HEK293 (cell line): ENCODE data around the gene CST7.

Source experiments
- CTCF ChIP-seq: fragments of 450-650 bp; formaldehyde crosslinking; IDR thresholded peaks from 2 replicates; pipeline ENCODE4 v1.5.1; 2016; ENCODE audit warnings: missing biosample characterization, missing genetic modification characterization
- PBX3 ChIP-seq: sonication (generic); formaldehyde crosslinking; IDR thresholded peaks from 2 replicates; pipeline ENCODE4 v1.8.1; 2022; ENCODE audit warnings: mild to moderate bottlenecking, moderate library complexity, missing genetic modification reagents
- SP2 ChIP-seq: fragments of 450-650 bp; formaldehyde crosslinking; IDR thresholded peaks from 2 replicates; pipeline ENCODE4 v1.5.1; 2016; ENCODE audit warnings: missing biosample characterization, missing genetic modification characterization
- TCF7L2 ChIP-seq: IDR thresholded peaks from 2 replicates; pipeline ENCODE4 v1.6.1; 2011; ENCODE audit warnings: low read depth, mild to moderate bottlenecking, inconsistent platforms, low read length, moderate library complexity, borderline replicate concordance
- YY1 ChIP-seq: fragments of 450-650 bp; formaldehyde crosslinking; IDR thresholded peaks from 2 replicates; pipeline ENCODE4 v1.5.1; 2018; ENCODE audit warnings: missing biosample characterization, missing genetic modification characterization
- ZNF155 ChIP-seq: fragments of 450-650 bp; formaldehyde crosslinking; IDR thresholded peaks from 2 replicates; pipeline ENCODE4 v1.5.1; 2016; ENCODE audit warnings: missing biosample characterization, missing genetic modification characterization
- ZNF184 ChIP-seq: fragments of 450-650 bp; IDR thresholded peaks from 2 replicates; pipeline ENCODE4 v1.5.1; 2018; ENCODE audit warnings: missing biosample characterization, mild to moderate bottlenecking, missing genetic modification characterization
- ZNF23 ChIP-seq: fragments of 450-650 bp; formaldehyde crosslinking; IDR thresholded peaks from 2 replicates; pipeline ENCODE4 v1.5.1; 2016; ENCODE audit warnings: missing biosample characterization, missing genetic modification characterization, borderline replicate concordance
- ZNF404 ChIP-seq: fragments of 450-650 bp; formaldehyde crosslinking; IDR thresholded peaks from 2 replicates; pipeline ENCODE4 v1.5.1; 2017; ENCODE audit warnings: missing biosample characterization, missing genetic modification characterization
- ZNF549 ChIP-seq: fragments of 450-650 bp; IDR thresholded peaks from 2 replicates; pipeline ENCODE4 v1.5.1; 2018; ENCODE audit warnings: missing biosample characterization, missing genetic modification characterization, mild to moderate bottlenecking, inconsistent platforms, moderate library complexity
- ZNF660 ChIP-seq: fragments of 450-650 bp; IDR thresholded peaks from 2 replicates; pipeline ENCODE4 v1.5.1; 2018; ENCODE audit warnings: missing biosample characterization, mild to moderate bottlenecking, missing genetic modification characterization
- TF ChIP-seq, protein P1 (sequence below): fragments of 450-650 bp; formaldehyde crosslinking; IDR thresholded peaks from 2 replicates; pipeline ENCODE4 v1.5.1; 2016; ENCODE audit warnings: missing biosample characterization, missing genetic modification characterization
- TF ChIP-seq, protein P2 (sequence below): fragments of 450-650 bp; formaldehyde crosslinking; IDR thresholded peaks from 2 replicates; pipeline ENCODE4 v1.5.1; 2016; ENCODE audit warnings: missing biosample characterization, missing genetic modification characterization
- TF ChIP-seq, protein P3 (sequence below): fragments of 450-650 bp; formaldehyde crosslinking; conservative IDR thresholded peaks from 2 replicates; pipeline ENCODE4 v1.5.1; 2016; ENCODE audit warnings: low read depth, missing biosample characterization, missing genetic modification characterization

DNA sequence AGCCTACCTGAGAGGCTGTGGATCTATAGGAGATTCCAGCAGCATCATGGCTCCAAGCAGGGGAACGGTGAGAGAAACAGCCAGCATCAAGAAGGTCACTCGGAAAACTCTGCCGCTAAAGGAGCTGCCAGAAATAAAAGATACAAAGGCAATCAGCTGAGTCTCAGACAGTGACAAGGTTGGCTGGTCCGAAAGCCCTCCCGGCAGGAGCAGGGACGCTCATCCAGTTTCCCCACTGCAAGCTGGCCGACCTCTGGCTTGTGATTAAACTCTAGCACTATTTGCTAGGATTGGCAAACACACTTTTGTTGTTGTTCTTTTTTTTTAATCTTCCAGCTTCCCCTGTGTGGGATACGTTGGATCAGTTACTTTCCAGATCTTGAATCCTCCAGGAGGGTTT is 34.8 kb downstream of the CST7 start:
- TF ChIP-seq CTCF (tag by site-specific recombination) (no peak), ZNF549 (tag by site-specific recombination) (no peak), SP2 (tag by site-specific recombination) (no peak), ZNF184 (tag by site-specific recombination) (no peak), PBX3 (CRISPR knock-in tag) (no peak), ZNF155 (tag by site-specific recombination) (no peak), ZNF660 (tag by site-specific recombination) (no peak), YY1 (tag by site-specific recombination) (no peak), TCF7L2 (no peak), ZNF23 (tag by site-specific recombination) (no peak), ZNF404 (tag by site-specific recombination) (no peak)
- TF ChIP-seq, protein P1, sequence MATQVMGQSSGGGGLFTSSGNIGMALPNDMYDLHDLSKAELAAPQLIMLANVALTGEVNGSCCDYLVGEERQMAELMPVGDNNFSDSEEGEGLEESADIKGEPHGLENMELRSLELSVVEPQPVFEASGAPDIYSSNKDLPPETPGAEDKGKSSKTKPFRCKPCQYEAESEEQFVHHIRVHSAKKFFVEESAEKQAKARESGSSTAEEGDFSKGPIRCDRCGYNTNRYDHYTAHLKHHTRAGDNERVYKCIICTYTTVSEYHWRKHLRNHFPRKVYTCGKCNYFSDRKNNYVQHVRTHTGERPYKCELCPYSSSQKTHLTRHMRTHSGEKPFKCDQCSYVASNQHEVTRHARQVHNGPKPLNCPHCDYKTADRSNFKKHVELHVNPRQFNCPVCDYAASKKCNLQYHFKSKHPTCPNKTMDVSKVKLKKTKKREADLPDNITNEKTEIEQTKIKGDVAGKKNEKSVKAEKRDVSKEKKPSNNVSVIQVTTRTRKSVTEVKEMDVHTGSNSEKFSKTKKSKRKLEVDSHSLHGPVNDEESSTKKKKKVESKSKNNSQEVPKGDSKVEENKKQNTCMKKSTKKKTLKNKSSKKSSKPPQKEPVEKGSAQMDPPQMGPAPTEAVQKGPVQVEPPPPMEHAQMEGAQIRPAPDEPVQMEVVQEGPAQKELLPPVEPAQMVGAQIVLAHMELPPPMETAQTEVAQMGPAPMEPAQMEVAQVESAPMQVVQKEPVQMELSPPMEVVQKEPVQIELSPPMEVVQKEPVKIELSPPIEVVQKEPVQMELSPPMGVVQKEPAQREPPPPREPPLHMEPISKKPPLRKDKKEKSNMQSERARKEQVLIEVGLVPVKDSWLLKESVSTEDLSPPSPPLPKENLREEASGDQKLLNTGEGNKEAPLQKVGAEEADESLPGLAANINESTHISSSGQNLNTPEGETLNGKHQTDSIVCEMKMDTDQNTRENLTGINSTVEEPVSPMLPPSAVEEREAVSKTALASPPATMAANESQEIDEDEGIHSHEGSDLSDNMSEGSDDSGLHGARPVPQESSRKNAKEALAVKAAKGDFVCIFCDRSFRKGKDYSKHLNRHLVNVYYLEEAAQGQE: no peak
- TF ChIP-seq, protein P2, sequence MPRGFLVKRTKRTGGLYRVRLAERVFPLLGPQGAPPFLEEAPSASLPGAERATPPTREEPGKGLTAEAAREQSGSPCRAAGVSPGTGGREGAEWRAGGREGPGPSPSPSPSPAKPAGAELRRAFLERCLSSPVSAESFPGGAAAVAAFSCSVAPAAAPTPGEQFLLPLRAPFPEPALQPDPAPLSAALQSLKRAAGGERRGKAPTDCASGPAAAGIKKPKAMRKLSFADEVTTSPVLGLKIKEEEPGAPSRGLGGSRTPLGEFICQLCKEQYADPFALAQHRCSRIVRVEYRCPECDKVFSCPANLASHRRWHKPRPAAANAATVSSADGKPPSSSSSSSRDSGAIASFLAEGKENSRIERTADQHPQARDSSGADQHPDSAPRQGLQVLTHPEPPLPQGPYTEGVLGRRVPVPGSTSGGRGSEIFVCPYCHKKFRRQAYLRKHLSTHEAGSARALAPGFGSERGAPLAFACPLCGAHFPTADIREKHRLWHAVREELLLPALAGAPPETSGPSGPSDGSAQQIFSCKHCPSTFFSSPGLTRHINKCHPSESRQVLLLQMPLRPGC (tag by site-specific recombination): no peak
- TF ChIP-seq, protein P3, sequence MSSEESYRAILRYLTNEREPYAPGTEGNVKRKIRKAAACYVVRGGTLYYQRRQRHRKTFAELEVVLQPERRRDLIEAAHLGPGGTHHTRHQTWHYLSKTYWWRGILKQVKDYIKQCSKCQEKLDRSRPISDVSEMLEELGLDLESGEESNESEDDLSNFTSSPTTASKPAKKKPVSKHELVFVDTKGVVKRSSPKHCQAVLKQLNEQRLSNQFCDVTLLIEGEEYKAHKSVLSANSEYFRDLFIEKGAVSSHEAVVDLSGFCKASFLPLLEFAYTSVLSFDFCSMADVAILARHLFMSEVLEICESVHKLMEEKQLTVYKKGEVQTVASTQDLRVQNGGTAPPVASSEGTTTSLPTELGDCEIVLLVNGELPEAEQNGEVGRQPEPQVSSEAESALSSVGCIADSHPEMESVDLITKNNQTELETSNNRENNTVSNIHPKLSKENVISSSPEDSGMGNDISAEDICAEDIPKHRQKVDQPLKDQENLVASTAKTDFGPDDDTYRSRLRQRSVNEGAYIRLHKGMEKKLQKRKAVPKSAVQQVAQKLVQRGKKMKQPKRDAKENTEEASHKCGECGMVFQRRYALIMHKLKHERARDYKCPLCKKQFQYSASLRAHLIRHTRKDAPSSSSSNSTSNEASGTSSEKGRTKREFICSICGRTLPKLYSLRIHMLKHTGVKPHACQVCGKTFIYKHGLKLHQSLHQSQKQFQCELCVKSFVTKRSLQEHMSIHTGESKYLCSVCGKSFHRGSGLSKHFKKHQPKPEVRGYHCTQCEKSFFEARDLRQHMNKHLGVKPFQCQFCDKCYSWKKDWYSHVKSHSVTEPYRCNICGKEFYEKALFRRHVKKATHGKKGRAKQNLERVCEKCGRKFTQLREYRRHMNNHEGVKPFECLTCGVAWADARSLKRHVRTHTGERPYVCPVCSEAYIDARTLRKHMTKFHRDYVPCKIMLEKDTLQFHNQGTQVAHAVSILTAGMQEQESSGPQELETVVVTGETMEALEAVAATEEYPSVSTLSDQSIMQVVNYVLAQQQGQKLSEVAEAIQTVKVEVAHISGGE (tag by site-specific recombination): no peak
